Measurements from ENCODE around the gene ZSCAN26. TPM values are rescaled to one million over a fixed set of nuclear protein-coding genes. Genes with fewer than 3 reads are reported as not detected.

The ZSCAN26 gene
- polyA plus RNA-seq, 3 donors from 2014 or later: 9.7 to 17.5 (median 13.5) TPM

DNA sequence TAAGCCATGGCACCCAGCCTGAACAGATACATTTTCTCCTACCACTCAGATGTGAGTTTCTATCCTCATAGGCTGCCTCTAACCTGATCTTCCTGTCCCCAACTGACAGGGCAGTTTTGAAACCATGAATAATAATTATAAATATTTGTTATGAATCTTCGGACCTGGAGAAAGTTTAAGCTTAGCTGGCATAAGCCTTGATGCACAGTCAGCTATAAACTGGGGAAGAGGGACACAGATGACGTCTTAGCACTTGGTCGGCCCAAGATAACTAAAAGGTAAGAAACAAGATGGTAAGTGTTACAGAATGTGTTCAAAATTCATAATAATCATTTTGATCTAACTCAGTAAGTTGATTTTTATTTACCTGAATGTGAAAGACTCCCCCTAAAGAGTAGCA is 23.0 kb upstream of the ZSCAN26 start:
- Mint-ChIP-seq H3K9me3 (no peaks in the 10 kb centered on the region), H3K4me3 (no peak overlapping the region), H3K27ac (no peak overlapping the region), H3K27me3 (ENCODE audit: low read depth in 3 of 3) (peaks cover 0 to 4% (median 0%) of the 10 kb centered on the region in 3 donors), H3K4me1 (peaks cover 15 to 26% of the 10 kb centered on the region in 2 donors), H3K36me3 (peaks cover 40 to 52% (median 47%) of the 10 kb centered on the region in 3 donors)
- no peak for DNase-seq

DNA sequence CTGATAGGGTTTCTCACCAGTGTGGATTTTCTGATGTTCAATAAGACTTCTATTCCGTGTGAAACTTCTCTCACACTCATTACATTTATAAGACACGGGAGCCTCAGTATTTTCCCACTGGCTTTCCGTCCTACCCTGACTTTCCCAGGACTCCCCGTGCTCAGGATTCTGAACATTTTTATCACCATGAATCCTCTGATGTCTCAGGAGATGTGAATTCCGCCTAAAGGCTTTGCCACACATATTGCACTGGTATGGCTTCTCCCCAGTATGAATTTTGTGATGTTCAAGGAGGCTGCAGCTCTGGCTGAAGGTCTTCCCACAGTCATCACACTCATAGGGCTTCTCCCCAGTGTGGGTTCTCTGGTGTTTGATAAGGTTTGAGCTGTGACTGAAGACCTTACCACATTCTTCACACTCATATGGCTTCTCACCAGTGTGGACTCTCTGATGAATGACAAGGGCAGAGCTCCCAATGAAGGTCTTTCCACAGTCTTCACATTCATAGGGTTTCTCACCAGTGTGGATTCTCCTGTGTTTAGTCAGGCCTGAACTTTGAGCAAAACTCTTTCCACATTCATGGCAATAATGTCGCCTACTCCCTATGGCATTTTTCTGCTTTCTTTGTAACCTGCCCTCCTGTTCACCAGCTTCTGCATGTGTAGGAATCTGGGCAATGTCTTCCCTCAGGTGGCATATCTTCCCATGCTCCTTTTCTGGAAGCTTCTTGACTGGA is 21.6 kb upstream of the ZSCAN26 start:
- peaks cover 35 to 48% (median 47%) of the 10 kb centered on the region in 3 donors for H3K36me3 Mint-ChIP-seq
- H3K4me1 Mint-ChIP-seq: peaks cover 21 to 35% of the 10 kb centered on the region in 2 donors
- H3K4me3 Mint-ChIP-seq: peak overlapping the region in 1 of 5 donors; percentile 48
- DNase-seq: no peak
- no peak overlapping the region for H3K27ac Mint-ChIP-seq
- H3K27me3 Mint-ChIP-seq (ENCODE audit: low read depth in 3 of 3): peaks cover 0 to 2% (median 0%) of the 10 kb centered on the region in 3 donors
- no peaks in the 10 kb centered on the region for H3K9me3 Mint-ChIP-seq

DNA sequence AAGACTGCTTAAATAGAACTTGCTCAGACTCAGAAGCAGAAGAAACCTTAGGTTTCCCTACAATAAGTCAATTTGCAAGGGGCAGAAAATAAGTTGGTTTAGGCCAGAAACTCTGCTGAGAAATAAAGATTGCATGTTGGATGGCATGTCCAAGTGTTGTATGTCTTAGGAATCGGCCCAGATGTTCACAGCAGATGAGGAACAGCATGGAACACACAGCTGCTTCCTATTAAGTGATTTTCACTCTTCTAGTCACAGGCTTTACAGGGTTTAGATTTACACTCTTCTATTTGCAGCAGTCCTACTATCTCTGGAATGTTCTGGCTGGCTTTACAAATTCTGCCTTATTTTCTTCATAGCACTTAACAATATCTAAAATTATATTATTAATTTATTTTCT is 18.0 kb upstream of the ZSCAN26 start:
- Mint-ChIP-seq H3K4me1 (peaks cover 46 to 63% of the 10 kb centered on the region in 2 donors), H3K9me3 (peaks cover 0 to 2% (median 0%) of the 10 kb centered on the region in 6 donors), H3K36me3 (peaks cover 35 to 41% (median 40%) of the 10 kb centered on the region in 3 donors), H3K4me3 (no peak overlapping the region), H3K27ac (no peak overlapping the region), H3K27me3 (ENCODE audit: low read depth in 3 of 3) (peaks cover 0 to 4% (median 0%) of the 10 kb centered on the region in 3 donors)
- DNase-seq: no peak

DNA sequence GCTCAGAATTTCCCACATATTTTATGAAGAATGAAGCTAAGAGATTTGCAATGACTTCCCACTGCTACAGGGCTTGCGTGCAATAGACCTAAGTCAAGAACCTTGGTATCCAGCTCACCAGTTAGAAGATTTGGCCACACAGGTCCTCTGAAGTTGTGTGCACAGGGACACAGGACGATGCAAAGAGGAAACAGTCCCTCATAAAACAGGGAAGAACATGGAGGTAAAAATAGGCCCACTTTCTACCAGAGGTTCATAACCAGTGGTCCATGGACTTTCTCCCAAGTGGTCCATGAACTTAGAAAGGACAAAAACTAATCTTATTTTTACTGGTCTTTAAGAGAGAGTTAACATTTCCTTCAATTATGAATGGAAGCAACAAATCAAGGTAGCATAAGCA is 16.2 kb upstream of the ZSCAN26 start:
- peaks cover 0 to 2% (median 0%) of the 10 kb centered on the region in 6 donors for H3K9me3 Mint-ChIP-seq
- H3K27ac Mint-ChIP-seq: peak overlapping the region in 3 of 6 donors; percentile 61 to 79 (median 69)
- peaks cover 38 to 45% of the 10 kb centered on the region in 2 donors for H3K4me1 Mint-ChIP-seq
- H3K27me3 Mint-ChIP-seq (ENCODE audit: low read depth in 3 of 3): peaks cover 0 to 6% (median 3%) of the 10 kb centered on the region in 3 donors
- DNase-seq: no peak
- H3K36me3 Mint-ChIP-seq: peaks cover 22 to 26% (median 23%) of the 10 kb centered on the region in 3 donors
- peak overlapping the region; percentile 70 to 81 (median 73) for H3K4me3 Mint-ChIP-seq

DNA sequence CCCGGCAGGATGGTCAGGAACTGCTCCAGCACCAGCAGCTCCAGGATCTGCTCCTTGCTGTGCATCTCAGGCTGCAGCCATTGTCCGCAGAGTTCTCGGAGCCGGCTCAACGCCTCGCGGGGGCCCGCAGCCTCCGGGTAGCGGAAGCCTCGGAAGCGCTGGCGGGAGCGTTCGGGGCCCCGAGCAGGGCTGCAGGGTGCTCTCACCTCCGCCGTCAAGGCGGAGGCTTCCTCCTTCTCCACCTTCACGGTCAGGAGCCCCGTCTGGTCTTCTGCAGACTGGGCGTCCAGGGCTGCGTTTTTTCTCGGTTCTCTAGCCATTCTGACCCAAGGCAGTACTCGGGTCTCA is 15.3 kb upstream of the ZSCAN26 start:
- peak overlapping the region; percentile 95 to 99 (median 98) for H3K4me3 Mint-ChIP-seq
- H3K9me3 Mint-ChIP-seq: peaks cover 0 to 2% (median 0%) of the 10 kb centered on the region in 6 donors
- peak in 1 of 3 donors; percentile 42 for DNase-seq
- H3K36me3 Mint-ChIP-seq: peaks cover 15 to 18% (median 15%) of the 10 kb centered on the region in 3 donors
- peak overlapping the region; percentile 80 to 94 (median 90) for H3K27ac Mint-ChIP-seq
- peaks cover 34 to 37% of the 10 kb centered on the region in 2 donors for H3K4me1 Mint-ChIP-seq
- H3K27me3 Mint-ChIP-seq (ENCODE audit: low read depth in 3 of 3): peaks cover 0 to 7% (median 7%) of the 10 kb centered on the region in 3 donors

DNA sequence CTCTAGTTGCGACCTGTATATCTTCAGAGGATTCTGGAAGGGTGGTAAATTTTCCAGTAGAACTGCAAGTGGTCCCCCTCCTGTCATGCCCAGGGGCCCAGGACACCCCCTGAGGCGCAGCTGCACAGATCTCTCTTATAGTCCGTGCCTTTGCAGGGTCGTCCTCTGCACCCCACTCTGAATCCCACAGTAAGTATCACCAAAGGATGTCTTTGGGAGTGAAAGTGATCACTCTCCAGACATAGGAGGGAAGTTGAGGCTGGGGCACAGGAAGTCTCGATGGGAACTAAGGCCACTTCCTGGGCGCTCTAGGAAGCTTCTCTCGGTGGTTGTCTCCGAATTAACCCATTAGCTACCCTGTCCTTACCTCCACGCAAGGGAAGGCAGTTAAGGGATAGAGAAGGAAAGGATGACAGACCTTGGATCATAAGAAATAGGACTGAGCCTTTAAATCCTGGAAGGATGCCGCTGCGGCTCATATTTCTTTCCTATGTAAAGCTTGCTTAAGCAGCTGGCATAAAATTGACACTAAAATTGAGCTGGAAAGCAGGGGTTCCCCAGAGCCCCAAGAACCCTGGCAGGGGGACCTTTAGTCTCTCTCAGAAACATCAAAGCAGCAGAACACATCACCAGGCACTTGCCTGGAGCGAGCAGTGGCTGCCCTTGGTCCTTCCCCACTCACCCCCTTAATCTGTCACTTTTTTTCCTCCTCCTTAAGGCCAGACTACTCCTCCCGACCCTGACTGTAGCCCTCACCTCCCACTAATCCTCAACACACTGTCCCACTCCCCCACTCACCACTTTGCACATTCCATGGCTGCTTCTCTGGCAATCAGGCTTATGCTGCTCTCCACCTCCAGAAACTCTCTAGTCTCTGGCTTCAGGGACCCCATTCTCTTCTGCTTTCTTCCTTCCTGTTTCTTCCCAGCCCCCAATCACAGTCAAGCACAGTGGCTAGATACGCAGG is 14.7 kb upstream of the ZSCAN26 start, which contains the start of gene ZKSCAN4:
Gene ZKSCAN4 (minus strand): TSS at position 261 of the 967 bp plus-strand sequence. CDS start 289 bp downstream, outside the sequence.
- peak; percentile 74 to 84 (median 82) for DNase-seq
- Mint-ChIP-seq H3K4me3 (peak within 1 kb of the TSS; percentile 95 to 99 (median 98)), H3K36me3 (peaks cover 9 to 11% (median 10%) of the 10 kb centered on the region in 3 donors), H3K9me3 (peaks cover 0 to 2% (median 0%) of the 10 kb centered on the region in 6 donors), H3K27ac (peak within 1 kb of the TSS; percentile 80 to 94 (median 90)), H3K27me3 (ENCODE audit: low read depth in 3 of 3) (peaks cover 0 to 10% (median 7%) of the 10 kb centered on the region in 3 donors), H3K4me1 (peaks cover 32 to 37% of the 10 kb centered on the region in 2 donors)

DNA sequence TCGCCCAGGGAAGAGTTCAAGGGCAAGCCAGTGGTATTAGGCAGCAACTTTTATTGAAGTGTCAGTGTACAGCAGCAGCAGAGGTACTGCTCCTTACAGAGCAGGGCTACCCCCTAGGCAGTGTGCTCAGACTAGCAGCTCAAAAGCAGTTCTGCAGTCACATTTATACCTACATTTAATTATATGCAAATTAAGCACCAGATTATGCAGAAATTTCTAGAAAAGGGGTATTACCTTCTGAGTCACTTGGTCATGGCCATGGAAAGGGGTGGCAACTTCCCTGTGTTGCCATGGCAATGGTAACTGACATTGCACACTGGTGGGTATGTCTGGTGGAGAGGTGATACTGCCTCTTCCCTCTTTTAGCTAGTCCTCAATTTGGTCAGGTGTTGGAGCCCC is 12.8 kb upstream of the ZSCAN26 start:
- Mint-ChIP-seq H3K27ac (no peak overlapping the region), H3K36me3 (peaks cover 0 to 3% (median 0%) of the 10 kb centered on the region in 3 donors), H3K4me1 (peaks cover 40 to 49% of the 10 kb centered on the region in 2 donors)

DNA sequence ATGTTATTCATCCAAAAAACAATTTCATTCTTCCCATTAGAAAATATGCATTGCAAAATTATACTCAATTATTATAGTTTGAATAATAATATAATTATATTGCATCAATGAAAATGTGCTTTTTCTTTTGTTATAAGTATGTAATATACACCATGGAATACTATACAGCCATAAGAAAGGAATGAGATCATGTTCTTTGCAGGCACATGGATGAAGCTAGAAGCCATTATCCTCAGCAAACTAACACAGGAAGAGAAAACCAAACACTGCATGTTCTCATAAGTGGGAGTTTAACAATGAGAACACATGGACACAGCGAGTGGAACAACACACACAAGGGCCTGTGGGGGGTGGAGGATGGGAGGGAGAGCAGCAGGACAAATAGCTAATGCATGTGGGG is 9.9 kb upstream of the ZSCAN26 start:
- Mint-ChIP-seq H3K36me3 (peaks cover 0 to 10% (median 4%) of the 10 kb centered on the region in 3 donors), H3K27ac (no peak overlapping the region), H3K9me3 (peaks cover 0 to 23% (median 4%) of the 10 kb centered on the region in 6 donors), H3K27me3 (ENCODE audit: low read depth in 3 of 3) (peaks cover 2 to 16% (median 13%) of the 10 kb centered on the region in 3 donors), H3K4me1 (peaks cover 20 to 27% of the 10 kb centered on the region in 2 donors), H3K4me3 (no peak overlapping the region)
- no peak for DNase-seq

More for the DNA sequence above, 12.8 kb upstream of the ZSCAN26 start:
- H3K9me3 Mint-ChIP-seq: peaks cover 0 to 11% (median 2%) of the 10 kb centered on the region in 6 donors
- no peak overlapping the region for H3K4me3 Mint-ChIP-seq
- DNase-seq: no peak
- H3K27me3 Mint-ChIP-seq (ENCODE audit: low read depth in 3 of 3): peaks cover 0 to 13% (median 7%) of the 10 kb centered on the region in 3 donors

DNA sequence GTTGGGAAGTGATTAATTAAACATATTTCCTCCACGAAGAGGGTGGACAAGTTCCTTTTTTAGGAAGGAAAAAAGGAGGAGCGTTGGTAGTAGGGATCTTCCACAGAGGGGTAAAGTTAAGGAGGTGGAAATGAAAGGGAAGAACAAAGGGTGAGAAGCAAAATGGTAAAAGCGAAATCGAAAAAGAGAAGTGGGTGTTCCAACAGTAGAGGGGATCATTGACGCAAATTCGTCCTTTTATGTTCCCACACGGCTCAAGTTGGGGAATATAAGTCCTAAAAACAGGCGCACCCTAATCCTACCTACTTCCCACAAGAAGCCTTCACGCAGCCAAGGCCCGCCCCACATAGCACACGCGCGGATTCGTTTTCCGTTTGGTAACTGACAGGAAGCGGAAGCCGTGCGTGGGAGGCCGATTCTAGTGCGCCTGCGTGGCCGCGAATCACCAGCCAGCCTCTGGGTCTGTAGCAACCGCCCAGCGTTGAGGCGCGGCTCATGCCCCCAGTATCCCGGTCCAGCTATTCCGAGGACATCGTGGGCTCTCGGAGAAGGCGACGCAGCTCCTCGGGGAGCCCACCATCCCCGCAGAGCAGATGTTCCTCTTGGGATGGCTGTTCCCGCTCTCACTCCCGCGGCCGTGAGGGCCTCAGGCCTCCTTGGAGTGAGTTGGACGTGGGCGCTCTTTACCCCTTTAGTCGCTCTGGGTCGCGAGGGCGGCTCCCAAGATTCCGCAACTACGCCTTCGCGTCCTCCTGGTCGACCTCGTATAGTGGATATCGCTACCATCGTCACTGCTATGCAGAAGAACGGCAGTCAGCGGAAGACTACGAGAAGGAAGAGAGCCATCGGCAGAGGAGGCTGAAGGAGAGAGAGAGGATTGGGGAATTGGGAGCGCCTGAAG is 7.8 kb upstream of the ZSCAN26 start, which contains the start of gene NKAPL:
Gene NKAPL (plus strand): TSS at position 421 of the 901 bp plus-strand sequence. CDS start 75 bp downstream, at position 496.
- Mint-ChIP-seq H3K4me1 (peaks cover 9 to 16% of the 10 kb centered on the region in 2 donors), H3K4me3 (peak within 1 kb of the TSS; percentile 37 to 80 (median 69)), H3K36me3 (peaks cover 0 to 10% (median 4%) of the 10 kb centered on the region in 3 donors), H3K9me3 (peaks cover 0 to 23% (median 3%) of the 10 kb centered on the region in 6 donors), H3K27ac (peak within 1 kb of the TSS in 3 of 6 donors; percentile 28 to 56 (median 32)), H3K27me3 (ENCODE audit: low read depth in 3 of 3) (peaks cover 2 to 21% (median 13%) of the 10 kb centered on the region in 3 donors)
- peak; percentile 51 to 66 (median 52) for DNase-seq

DNA sequence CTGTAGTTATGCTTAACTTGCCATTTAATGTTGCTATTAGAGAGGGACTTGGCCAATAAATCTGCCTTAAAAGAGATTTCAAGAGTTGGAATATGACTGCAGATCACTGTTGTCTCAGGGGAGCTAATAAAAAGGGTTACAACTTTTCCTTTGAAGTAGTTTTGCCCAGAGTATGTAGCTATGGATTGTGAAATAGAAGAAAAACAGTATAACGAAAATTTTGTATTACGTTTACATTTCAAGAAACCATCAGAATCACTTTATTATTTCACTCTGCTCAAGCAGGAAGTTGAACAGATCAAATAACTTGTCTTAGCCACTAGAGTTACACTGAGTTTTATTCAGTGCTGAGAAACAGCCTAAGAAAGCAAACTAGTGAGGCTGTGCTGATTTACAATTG is 3.0 kb upstream of the ZSCAN26 start:
- no peak overlapping the region for H3K27ac Mint-ChIP-seq
- H3K36me3 Mint-ChIP-seq: peaks cover 0 to 7% (median 4%) of the 10 kb centered on the region in 3 donors
- H3K9me3 Mint-ChIP-seq: peaks cover 0 to 14% (median 1%) of the 10 kb centered on the region in 6 donors
- H3K4me1 Mint-ChIP-seq: peaks cover 3 to 6% of the 10 kb centered on the region in 2 donors
- DNase-seq: no peak
- H3K27me3 Mint-ChIP-seq (ENCODE audit: low read depth in 3 of 3): peaks cover 0 to 18% (median 2%) of the 10 kb centered on the region in 3 donors
- H3K4me3 Mint-ChIP-seq: no peak overlapping the region

DNA sequence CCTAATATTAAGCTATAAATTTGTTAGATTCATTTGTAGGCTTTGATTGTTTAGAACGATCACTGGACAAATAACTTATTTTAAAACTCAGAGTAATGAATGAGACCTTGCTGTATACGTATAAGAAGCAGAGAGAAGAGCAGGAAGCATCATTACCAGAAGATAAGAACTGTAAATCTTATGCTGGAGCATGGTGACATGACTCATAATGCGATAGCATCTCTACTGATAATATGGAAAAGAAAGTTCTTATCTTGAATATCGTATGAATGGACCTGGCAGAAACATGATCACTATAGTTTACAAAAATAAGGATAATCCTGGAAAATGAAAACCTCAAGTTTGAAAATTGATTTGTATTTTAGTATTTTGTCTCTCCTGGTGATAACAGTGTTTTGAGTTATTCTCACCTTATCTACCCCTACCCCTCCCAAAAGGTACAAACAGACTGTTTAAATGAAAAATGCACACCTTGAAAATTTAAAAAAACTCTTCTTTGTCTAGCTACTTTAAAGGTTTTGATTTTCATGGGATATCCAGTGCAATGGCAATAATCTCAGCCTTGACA is 2.0 kb upstream of the ZSCAN26 start:
- Mint-ChIP-seq H3K27ac (no peak overlapping the region), H3K36me3 (peaks cover 0 to 5% (median under 1%) of the 10 kb centered on the region in 3 donors), H3K27me3 (ENCODE audit: low read depth in 3 of 3) (peaks cover 0 to 18% (median 0%) of the 10 kb centered on the region in 3 donors), H3K4me3 (no peak overlapping the region), H3K9me3 (peaks cover 0 to 4% (median 0%) of the 10 kb centered on the region in 6 donors), H3K4me1 (no peaks in the 10 kb centered on the region)
- no peak for DNase-seq

DNA sequence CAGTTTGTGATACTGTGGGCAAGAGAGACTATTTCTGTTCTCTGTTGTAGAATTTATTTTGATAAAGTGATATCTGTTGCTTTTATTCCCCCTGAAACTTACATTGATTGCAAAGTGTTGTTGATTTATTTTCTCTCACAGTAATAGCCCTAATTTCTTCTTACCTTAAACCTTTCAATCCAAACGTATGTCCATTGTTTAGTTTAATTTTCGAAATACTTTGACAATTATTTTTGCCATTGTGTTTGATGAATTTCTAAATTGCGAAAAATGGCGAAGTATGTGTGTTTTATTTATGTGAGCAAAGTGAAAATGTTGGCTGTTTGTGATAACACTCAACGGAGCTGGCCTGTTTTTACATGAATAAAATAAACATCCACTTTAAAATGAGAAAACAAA is 381 bp upstream of the ZSCAN26 start:
- Mint-ChIP-seq H3K9me3 (no peaks in the 10 kb centered on the region), H3K4me1 (peaks cover 1 to 8% of the 10 kb centered on the region in 2 donors), H3K27me3 (ENCODE audit: low read depth in 3 of 3) (peaks cover 0 to 11% (median 0%) of the 10 kb centered on the region in 3 donors), H3K36me3 (no peaks in the 10 kb centered on the region), H3K27ac (no peak overlapping the region), H3K4me3 (no peak overlapping the region)
- DNase-seq: no peak

Data from immature natural killer cell (primary cell).